Pancreas (tissue), 10 donors: ENCODE results near the gene GFRA4. TPM values are rescaled to one million over a fixed set of nuclear protein-coding genes. Genes with fewer than 3 reads are reported as not detected.
A peak's percentile ranks its signal among the peaks of the same experiment; 100 is the strongest.

Experiments used
- ATAC-seq, 4 donors: fragments of 200-7000 bp; cut with Tn5 transposase; one replicate each; pipeline versions ENCODE4 v1.8.0 to v1.9.1; 2020; ENCODE audit warnings: mild to moderate bottlenecking in 4 of 4, moderate library complexity in 4 of 4
- DNase-seq, 6 donors: peaks; one replicate each; pipeline ENCODE4 v3.0.0-alpha.2; 2020
- FAIRE-seq: peaks from 2 replicates; lab custom pipeline; 2012; peaks lifted over from hg19 to GRCh38; lab: Jason Lieb, UNC
- H3K27ac ChIP-seq, 4 donors: fragments of 200-600 bp; sonication (generic); 1 replicate in 3 of 4; 2 replicates in 1 of 4; pipeline versions ENCODE4 v1.5.0 to v1.8.0; 2020
- H3K27me3 ChIP-seq, 4 donors: fragments of 200-600 bp; one replicate each; pipeline ENCODE4 v1.8.0; 2021
- H3K36me3 ChIP-seq, 3 donors: fragments of 200-600 bp; sonication (generic) in 1 of 3; one replicate each; pipeline versions ENCODE4 v1.5.0 to v1.8.0; 2020 to 2021
- H3K4me1 ChIP-seq, 3 donors: fragments of 200-600 bp; one replicate each; pipeline ENCODE4 v1.8.0; 2021
- H3K4me3 ChIP-seq, 4 donors: fragments of 200-600 bp; sonication (generic) in 2 of 4; one replicate each; pipeline versions ENCODE4 v1.5.0 to v1.8.0; 2020 to 2021
- H3K9me3 ChIP-seq, 4 donors: fragments of 200-600 bp; one replicate each; pipeline ENCODE4 v1.8.0; 2021
- CTCF ChIP-seq, 4 donors: fragments of 200-600 bp; sonication (generic) in 3 of 4; IDR thresholded peaks; one replicate each; pipeline versions ENCODE4 v1.5.0 to v1.8.0; 2021; ENCODE audit warnings: antibody characterized with exemption in 4 of 4
- WGBS, 2 donors: extraction: QIAGEN DNeasy Blood & Tissue Kit; methylation state at CpG; one replicate each; pipeline ENCODE4 v1.1.7; 2013; 5-methylcytosine and 5-hydroxymethylcytosine counted together
- intact Hi-C, 3 donors: fragments of 100-400 bp; cut with DNase I; formaldehyde crosslinking; loops; one replicate each; pipeline versions ENCODE4 v1.11.1 to v1.14.2; 2022
- polyA plus RNA-seq, 2 donors: library from polyadenylated mRNA; stranded (reverse); fragments of 200-250 nt; gene quantifications; one replicate each; pipeline ENCODE4 v1.2.3, GENCODE V29; 2013
- total RNA-seq, 6 donors: library from RNA; stranded (reverse); fragmentation: NEBNext Ultra II Directional in 4 of 6; extraction: Animal tissue kit (Norgen Biotek cat#: 25700) in 4 of 6; gene quantifications; one replicate each; pipeline versions ENCODE4 v1.2.1 to v1.2.4, GENCODE V29; 2021 to 2023
- donor health status: healthy with polysubstance abuse.
- donor health status: DM: no; HTN: no; CAD: no; lungs with moderate emphysema.
- donor health status: DM: no; HTN: no; CAD: no.
- donor health status: control.
- donor health status: control.
- donor health status: Bipolar disorder and iron deficiency.
- donor health status: DM: yes; HTN: yes; CAD: no.
- donor health status: DM: no; HTN: no; CAD: no.
- donor health status: DM: no; HTN: no; CAD: no.
- donor health status: DM: yes; HTN: yes; CAD: no.

GFRA4 gene
- total and polyA plus RNA-seq, 8 donors = not detected

- FAIRE-seq = no peak
- Histone ChIP-seq H3K4me3 (no peak overlapping the region), H3K36me3 (no peaks in the 10 kb centered on the region), H3K27me3 (no peaks in the 10 kb centered on the region), H3K9me3 (no peaks in the 10 kb centered on the region), H3K27ac (no peak overlapping the region), H3K4me1 (no peaks in the 10 kb centered on the region)
- 88 to 89% methylated on average over 7 of the region's 7 CpGs for WGBS, 2 donors
- no peak for TF ChIP-seq CTCF (IDR thresholded peaks at IDR 0.05)
- no peak for ATAC-seq
- no peak for DNase-seq
- intact Hi-C loops = no loop called here
These were observed 5.0 kb downstream of the GFRA4 start for GRCh38 chr20:3658019-3658715.

- Histone ChIP-seq H3K4me1 (peaks cover 0 to 16% (median 10%) of the 10 kb centered on the region in 3 donors), H3K27ac (no peak overlapping the region), H3K4me3 (no peak overlapping the region), H3K36me3 (no peaks in the 10 kb centered on the region), H3K27me3 (no peaks in the 10 kb centered on the region), H3K9me3 (no peaks in the 10 kb centered on the region)
- FAIRE-seq (no peak), ATAC-seq (no peak), DNase-seq (peak in 1 of 6 donors; percentile 45)
- intact Hi-C loops = no loop called here
- no peak for TF ChIP-seq CTCF (IDR thresholded peaks at IDR 0.05)
- 70 to 87% methylated on average over 4 of the region's 4 CpGs for WGBS, 2 donors
These were observed 8.1 kb downstream of the GFRA4 start for GRCh38 chr20:3655131-3655405.

GRCh38 chr20:3654326-3655130 lies 8.7 kb downstream of the GFRA4 start:
- no peak for TF ChIP-seq CTCF (IDR thresholded peaks at IDR 0.05)
- WGBS, 2 donors = 82 to 86% methylated on average over 17 of the region's 17 CpGs
- H3K4me3 ChIP-seq = no peak overlapping the region
- H3K27me3 ChIP-seq = no peaks in the 10 kb centered on the region
- intact Hi-C loops = no loop called here
- H3K36me3 ChIP-seq = peaks cover 0 to under 1% (median 0%) of the 10 kb centered on the region in 3 donors
- no peak overlapping the region for H3K27ac ChIP-seq
- no peaks in the 10 kb centered on the region for H3K9me3 ChIP-seq
- H3K4me1 ChIP-seq = peaks cover 0 to 16% (median 10%) of the 10 kb centered on the region in 3 donors
- FAIRE-seq (no peak), DNase-seq (peak in 1 of 6 donors; percentile 46), ATAC-seq (no peak)

- H3K36me3 ChIP-seq = peaks cover 0 to 6% (median 0%) of the 10 kb centered on the region in 3 donors
- intact Hi-C loops = no loop called here
- FAIRE-seq (no peak), ATAC-seq (no peak), DNase-seq (no peak)
- no peak overlapping the region for H3K27ac ChIP-seq
- H3K4me1 ChIP-seq = peaks cover 0 to 16% (median 10%) of the 10 kb centered on the region in 3 donors
- H3K4me3 ChIP-seq = no peak overlapping the region
- H3K27me3 ChIP-seq = no peaks in the 10 kb centered on the region
- H3K9me3 ChIP-seq = no peaks in the 10 kb centered on the region
- TF ChIP-seq CTCF (IDR thresholded peaks at IDR 0.05) = no peak
- WGBS, 2 donors = 67 to 77% methylated on average over 2 of the region's 2 CpGs
These were observed 9.3 kb downstream of the GFRA4 start for GRCh38 chr20:3653921-3654320.
